HEK293 (cell line): ENCODE data around the gene ASRGL1.

Source experiments
- TCF7L2 ChIP-seq: IDR thresholded peaks from 2 replicates; pipeline ENCODE4 v1.6.1; 2011; ENCODE audit warnings: low read depth, mild to moderate bottlenecking, inconsistent platforms, low read length, moderate library complexity, borderline replicate concordance
- ZBTB1 ChIP-seq: fragments of 450-650 bp; formaldehyde crosslinking; IDR thresholded peaks from 2 replicates; pipeline ENCODE4 v1.5.1; 2016; ENCODE audit warnings: missing biosample characterization, missing genetic modification characterization
- TF ChIP-seq, protein P1 (sequence below): fragments of 450-650 bp; formaldehyde crosslinking; IDR thresholded peaks from 2 replicates; pipeline ENCODE4 v1.5.1; 2016; ENCODE audit warnings: missing biosample characterization, missing genetic modification characterization
- TF ChIP-seq, protein P2 (sequence below): fragments of 450-650 bp; formaldehyde crosslinking; IDR thresholded peaks from 2 replicates; pipeline ENCODE4 v1.5.1; 2016; ENCODE audit warnings: missing biosample characterization, missing genetic modification characterization
- TF ChIP-seq, protein P3 (sequence below): fragments of 450-650 bp; formaldehyde crosslinking; IDR thresholded peaks from 2 replicates; pipeline ENCODE4 v1.5.1; 2016; ENCODE audit warnings: missing biosample characterization, missing genetic modification characterization
- TF ChIP-seq, protein P4 (sequence below): fragments of 450-650 bp; formaldehyde crosslinking; IDR thresholded peaks from 2 replicates; pipeline ENCODE4 v1.5.1; 2016; ENCODE audit warnings: missing biosample characterization, missing genetic modification characterization
- TF ChIP-seq, protein P5 (sequence below): fragments of 450-650 bp; formaldehyde crosslinking; IDR thresholded peaks from 2 replicates; pipeline ENCODE4 v1.5.1; 2017; ENCODE audit warnings: missing biosample characterization, missing genetic modification characterization

DNA sequence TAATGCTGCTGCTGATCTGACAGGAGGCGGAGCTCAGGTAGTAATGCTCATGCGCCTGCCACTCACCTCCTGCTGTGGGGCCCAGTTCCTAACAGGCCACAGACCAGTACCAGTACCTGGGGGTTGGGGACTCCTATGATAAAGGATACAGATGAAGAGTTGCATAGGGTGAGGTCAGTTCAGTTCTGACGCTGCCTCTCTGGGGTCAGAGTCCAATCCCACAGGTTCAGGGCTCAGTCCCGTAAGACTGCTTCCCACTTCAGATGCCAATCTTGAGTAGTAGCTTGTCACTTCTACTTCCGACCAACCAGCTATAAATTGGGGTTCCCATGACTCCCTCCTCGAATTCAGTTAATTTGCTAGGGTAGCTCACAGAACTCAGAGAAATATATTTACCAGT is 8.6 kb downstream of the ASRGL1 start:
- TF ChIP-seq ZBTB1 (tag by site-specific recombination) (no peak), TCF7L2 (no peak)
- TF ChIP-seq, protein P1, sequence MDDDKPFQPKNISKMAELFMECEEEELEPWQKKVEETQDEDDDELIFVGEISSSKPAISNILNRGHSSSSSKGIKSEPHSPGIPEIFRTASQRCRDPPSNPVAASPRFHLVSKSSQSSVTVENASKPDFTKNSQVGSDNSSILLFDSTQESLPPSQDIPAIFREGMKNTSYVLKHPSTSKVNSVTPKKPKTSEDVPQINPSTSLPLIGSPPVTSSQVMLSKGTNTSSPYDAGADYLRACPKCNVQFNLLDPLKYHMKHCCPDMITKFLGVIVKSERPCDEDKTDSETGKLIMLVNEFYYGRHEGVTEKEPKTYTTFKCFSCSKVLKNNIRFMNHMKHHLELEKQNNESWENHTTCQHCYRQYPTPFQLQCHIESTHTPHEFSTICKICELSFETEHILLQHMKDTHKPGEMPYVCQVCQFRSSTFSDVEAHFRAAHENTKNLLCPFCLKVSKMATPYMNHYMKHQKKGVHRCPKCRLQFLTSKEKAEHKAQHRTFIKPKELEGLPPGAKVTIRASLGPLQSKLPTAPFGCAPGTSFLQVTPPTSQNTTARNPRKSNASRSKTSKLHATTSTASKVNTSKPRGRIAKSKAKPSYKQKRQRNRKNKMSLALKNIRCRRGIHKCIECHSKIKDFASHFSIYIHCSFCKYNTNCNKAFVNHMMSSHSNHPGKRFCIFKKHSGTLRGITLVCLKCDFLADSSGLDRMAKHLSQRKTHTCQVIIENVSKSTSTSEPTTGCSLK (tag by site-specific recombination): no peak
- TF ChIP-seq, protein P2, sequence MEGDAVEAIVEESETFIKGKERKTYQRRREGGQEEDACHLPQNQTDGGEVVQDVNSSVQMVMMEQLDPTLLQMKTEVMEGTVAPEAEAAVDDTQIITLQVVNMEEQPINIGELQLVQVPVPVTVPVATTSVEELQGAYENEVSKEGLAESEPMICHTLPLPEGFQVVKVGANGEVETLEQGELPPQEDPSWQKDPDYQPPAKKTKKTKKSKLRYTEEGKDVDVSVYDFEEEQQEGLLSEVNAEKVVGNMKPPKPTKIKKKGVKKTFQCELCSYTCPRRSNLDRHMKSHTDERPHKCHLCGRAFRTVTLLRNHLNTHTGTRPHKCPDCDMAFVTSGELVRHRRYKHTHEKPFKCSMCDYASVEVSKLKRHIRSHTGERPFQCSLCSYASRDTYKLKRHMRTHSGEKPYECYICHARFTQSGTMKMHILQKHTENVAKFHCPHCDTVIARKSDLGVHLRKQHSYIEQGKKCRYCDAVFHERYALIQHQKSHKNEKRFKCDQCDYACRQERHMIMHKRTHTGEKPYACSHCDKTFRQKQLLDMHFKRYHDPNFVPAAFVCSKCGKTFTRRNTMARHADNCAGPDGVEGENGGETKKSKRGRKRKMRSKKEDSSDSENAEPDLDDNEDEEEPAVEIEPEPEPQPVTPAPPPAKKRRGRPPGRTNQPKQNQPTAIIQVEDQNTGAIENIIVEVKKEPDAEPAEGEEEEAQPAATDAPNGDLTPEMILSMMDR: no peak
- TF ChIP-seq, protein P3, sequence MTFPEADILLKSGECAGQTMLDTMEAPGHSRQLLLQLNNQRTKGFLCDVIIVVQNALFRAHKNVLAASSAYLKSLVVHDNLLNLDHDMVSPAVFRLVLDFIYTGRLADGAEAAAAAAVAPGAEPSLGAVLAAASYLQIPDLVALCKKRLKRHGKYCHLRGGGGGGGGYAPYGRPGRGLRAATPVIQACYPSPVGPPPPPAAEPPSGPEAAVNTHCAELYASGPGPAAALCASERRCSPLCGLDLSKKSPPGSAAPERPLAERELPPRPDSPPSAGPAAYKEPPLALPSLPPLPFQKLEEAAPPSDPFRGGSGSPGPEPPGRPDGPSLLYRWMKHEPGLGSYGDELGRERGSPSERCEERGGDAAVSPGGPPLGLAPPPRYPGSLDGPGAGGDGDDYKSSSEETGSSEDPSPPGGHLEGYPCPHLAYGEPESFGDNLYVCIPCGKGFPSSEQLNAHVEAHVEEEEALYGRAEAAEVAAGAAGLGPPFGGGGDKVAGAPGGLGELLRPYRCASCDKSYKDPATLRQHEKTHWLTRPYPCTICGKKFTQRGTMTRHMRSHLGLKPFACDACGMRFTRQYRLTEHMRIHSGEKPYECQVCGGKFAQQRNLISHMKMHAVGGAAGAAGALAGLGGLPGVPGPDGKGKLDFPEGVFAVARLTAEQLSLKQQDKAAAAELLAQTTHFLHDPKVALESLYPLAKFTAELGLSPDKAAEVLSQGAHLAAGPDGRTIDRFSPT (tag by site-specific recombination): no peak
- TF ChIP-seq, protein P4, sequence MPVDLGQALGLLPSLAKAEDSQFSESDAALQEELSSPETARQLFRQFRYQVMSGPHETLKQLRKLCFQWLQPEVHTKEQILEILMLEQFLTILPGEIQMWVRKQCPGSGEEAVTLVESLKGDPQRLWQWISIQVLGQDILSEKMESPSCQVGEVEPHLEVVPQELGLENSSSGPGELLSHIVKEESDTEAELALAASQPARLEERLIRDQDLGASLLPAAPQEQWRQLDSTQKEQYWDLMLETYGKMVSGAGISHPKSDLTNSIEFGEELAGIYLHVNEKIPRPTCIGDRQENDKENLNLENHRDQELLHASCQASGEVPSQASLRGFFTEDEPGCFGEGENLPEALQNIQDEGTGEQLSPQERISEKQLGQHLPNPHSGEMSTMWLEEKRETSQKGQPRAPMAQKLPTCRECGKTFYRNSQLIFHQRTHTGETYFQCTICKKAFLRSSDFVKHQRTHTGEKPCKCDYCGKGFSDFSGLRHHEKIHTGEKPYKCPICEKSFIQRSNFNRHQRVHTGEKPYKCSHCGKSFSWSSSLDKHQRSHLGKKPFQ (tag by site-specific recombination): no peak
- TF ChIP-seq, protein P5, sequence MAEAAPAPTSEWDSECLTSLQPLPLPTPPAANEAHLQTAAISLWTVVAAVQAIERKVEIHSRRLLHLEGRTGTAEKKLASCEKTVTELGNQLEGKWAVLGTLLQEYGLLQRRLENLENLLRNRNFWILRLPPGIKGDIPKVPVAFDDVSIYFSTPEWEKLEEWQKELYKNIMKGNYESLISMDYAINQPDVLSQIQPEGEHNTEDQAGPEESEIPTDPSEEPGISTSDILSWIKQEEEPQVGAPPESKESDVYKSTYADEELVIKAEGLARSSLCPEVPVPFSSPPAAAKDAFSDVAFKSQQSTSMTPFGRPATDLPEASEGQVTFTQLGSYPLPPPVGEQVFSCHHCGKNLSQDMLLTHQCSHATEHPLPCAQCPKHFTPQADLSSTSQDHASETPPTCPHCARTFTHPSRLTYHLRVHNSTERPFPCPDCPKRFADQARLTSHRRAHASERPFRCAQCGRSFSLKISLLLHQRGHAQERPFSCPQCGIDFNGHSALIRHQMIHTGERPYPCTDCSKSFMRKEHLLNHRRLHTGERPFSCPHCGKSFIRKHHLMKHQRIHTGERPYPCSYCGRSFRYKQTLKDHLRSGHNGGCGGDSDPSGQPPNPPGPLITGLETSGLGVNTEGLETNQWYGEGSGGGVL (tag by site-specific recombination): no peak
